ENCODE results near the gene TBL1XR1.
A peak's percentile ranks its signal among the peaks of the same experiment; 100 is the strongest.
"Not testable (repeated sequence)": the region's sequence is repeated elsewhere in the genome, so short reads cannot be mapped to it uniquely, and the experiment has no call there.

TBL1XR1 gene

DNA sequence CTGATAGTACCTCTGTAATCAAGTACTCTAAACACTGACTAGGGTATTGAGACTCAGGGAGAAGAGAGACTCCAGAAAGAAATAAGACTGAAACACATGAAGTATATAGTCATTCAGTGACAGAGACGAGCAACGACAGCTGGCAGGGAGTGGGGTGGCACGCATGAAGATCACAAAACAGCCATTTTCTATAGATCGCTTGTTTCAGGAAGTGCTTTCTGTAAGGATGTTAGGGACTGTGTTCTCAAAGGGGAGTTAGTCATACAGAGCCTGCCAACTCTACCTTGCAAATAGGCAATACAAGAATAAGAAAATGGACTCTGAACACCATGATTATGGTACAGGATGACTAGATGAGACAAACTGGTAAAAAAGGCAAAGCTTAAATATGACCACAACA is 139.5 kb downstream of the TBL1XR1 start:
- no peak for DNase-seq

DNA sequence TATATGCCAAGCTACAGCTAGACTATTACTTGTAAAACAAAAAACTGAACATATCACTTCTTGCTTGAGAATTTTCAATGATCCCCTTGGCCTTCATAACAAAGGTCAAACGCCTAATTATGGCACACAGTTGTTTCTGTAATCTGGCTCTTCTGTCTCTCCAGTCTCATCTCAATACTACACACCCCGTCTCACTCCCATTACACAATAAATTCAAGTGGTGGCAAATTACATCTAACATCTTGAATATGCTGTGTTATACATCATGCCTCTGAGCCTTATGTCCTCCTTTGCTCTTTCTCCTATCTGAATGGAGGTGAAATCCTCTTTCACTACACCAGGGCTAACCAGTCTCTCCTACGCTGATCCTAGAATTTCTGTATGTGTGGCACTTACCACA is 140.4 kb downstream of the TBL1XR1 start:
- DNase-seq: no peak

DNA sequence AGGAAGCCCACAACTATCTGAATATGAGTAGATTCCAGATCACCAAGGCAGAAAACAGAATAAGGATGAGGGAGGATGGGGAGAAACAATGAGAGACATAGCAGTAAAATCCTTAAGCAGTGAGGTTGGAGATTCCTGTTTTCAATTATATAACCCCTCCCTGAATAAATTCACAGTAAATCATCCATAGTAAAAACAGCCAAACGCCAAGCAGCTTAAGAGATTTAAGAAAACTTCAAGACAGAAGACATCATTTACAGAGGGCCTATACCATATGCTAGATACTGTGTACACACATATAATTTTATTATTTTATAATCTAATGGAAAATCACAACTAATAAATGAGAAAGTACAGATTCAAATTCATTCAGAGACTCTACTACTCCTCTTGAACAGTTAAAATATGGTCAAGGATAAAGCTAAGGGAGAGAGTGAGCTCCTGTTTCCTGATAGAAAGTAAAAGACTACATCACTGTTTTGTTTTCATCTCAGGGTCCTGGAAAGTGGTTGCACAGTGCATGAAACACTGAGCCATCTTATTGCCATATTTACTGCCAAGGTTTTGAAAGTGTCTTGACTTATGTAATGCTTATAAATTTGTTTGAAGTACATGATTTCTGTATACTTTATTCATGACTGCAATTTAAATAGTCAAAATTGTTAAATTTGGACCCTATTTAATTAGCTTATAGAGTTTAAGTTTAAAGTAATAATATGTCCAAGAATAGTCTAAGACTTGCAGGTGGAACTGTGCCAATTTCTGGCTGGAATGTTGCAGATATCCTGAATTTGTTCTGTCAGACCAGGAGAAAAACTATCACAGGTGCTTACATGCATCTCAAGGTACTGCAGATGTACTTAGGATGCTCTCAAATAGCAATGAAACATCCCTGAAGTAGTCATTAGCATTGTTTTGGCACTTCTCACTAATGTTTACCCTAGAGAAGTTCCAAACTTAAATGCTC is 141.4 kb downstream of the TBL1XR1 start:
- DNase-seq: no peak

DNA sequence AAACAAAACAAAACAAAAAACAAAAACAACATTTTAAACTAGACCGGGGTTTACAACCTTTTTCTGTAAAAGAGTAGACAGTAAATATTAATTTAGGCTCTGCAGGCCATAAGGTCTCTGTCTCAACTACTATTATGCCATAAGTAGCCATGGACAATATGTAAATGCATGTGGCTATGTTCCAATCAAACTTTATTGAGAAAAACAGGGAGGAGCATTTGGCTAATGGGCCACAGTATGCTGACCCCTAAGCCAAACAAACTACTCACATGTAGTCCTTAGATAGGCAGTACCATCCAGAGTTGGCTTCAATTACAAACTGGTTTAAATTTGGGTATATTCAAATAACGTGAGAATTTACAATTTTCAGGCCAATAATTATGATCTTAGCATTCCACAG is 144.2 kb downstream of the TBL1XR1 start:
- no peak for DNase-seq

DNA sequence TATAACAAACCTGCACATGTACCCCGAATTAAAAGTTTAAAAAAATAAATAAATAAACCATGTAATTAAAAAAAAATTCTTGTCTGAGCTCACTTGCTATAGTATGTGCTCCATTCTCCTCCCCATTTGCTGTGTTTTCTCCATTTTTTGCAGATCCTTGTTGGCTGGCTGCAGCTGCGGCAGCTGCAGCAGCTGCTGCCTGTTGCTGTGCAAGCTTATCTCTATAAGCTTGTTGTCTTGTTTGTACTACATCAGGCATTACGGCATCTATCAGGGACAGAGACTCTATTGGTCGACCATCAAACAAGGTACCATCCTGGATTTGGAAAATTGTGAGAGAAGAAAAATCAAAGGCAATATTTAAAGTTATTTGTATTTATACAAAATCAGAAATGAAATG is 145.9 kb downstream of the TBL1XR1 start:
- no peak for DNase-seq

DNA sequence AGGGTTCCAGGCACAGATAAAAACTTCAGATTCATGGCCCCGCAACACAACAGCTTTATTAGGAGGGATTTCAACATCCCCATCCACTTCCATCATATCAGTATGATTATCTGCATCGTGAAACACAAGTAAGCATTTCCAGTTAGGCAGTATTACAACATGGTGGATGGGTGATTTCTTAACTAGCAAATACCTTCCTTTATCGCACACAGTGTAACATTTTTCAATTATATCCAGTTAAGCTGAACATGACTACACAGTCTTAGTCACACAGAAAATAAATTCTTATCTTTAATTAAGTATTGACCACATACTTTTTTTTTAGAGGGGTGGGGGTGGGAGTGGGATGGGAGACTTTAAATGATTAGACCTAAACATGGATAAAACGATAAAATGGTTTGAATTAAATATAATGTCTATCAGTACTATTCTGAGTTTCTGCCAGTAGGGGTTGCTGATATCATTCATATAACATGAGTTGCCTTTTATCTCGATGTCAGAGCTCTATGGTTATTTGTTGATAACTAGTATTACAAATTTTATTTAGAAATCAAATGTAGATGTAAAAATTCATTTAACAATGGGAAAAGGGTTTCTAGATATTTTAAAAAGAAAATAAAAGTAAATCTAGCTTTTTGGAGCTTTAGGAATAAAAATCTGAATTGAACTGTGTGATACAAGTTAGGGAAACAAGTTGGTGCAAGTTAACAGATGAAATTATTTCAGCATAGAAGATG is 146.6 kb downstream of the TBL1XR1 start:
- peak; percentile 48 for DNase-seq

DNA sequence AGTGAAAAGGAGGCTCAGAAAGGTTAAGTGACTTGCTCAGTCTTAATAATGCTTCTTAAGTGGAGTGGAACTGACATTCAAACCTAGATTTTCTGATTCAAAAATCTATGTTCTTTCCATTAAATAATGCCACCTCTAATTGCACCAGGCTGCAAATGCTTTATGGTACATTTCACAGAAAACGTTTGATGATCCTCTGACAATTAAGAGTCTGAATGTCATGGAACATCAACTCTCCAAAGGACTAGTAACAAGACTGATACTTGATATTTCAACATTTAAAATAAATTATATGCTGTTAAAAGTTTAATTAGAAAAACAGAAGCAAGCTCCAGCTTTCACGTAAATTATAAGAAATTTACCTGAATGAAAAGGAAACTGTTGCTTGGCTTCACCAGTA is 151.5 kb downstream of the TBL1XR1 start:
- no peak for DNase-seq

DNA sequence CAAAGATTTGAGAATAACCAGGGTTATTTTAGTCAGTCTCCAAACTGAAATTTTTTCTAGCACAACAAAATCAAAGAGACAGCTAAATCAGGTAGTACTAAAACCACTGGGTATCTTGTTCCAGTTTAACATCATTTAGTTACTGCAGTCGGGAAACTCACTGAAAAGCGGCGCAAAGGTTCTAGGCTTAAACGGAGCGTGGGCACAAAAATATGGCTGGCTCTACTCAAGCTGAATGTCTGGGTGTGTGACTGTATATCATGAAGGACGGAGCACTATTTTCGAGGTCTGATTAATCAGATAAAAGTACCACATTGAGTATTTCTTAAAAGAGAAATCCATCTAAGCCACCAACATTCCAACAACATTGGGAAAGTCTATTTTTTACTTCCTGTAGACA is 152.1 kb downstream of the TBL1XR1 start:
- DNase-seq: no peak

DNA sequence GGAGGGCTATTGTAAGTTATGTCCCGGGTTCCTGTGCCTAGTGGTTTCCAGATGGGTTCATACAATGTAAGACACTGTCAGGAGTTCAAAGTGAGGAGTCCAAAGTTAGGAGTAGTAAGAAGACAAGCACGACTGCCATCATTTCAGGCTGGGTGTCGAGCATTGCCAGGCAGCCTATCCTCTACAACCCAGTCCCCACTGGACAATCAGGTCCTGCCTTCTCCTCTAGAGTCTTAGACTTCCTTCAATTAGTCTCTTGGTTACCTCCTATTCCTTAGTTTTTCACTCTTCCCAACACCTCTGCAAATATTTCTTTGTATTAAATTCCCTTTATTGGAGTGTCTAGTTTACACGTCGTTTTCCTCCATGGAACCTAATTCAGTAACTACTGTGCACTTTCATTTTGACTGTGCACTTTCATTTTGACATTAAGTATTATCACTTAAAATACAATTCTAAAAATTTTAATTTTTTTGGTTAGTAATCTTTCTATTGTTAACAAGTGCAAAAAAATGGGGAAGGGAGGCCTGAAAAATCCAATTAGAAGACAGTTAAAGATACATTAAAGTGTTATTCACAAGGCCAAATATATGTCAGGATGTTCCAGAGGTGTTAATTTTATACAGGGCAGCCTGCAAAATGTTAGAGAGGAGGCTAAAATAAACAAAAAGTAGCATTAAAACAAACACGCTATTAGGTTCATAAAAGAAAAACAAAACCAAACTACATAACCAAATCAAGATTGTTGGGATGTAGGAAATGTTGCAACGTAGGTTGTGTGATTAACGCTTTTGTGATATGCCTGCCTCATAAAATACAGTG is 155.3 kb downstream of the TBL1XR1 start:
- no peak for DNase-seq

DNA sequence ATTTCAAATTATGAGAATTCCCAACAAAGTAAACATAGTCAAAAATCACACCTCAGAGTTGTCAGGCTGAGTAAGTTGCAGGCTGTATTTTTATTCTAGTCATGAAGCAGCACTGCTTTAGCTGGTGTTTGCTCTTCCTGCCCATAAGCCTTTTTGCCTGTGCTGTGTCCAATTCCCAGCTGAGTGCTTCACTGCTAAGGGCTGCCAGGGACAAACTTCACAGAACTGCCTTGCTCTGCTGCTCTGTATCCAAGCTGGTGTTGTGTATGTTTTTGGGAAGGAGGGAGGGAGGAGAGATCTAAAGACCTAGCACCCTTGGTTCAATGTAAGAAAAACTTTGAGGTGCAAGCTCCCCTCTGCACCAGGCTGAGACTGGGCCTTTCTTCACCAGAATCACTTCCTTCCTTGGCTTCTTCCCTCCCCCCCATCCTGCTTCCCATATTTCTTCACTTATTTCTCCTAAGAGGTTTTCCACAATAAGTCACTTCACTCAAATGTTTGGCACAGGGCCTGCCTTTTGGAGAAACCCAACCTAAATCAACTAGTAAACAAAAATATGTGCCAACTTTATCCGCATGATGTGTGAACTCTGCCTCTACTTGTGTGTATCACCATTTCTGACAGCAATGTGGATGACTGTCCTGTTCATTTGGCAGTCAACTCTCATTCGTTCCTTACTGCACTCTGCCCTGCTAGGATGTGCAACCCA is 156.1 kb downstream of the TBL1XR1 start:
- DNase-seq: no peak

DNA sequence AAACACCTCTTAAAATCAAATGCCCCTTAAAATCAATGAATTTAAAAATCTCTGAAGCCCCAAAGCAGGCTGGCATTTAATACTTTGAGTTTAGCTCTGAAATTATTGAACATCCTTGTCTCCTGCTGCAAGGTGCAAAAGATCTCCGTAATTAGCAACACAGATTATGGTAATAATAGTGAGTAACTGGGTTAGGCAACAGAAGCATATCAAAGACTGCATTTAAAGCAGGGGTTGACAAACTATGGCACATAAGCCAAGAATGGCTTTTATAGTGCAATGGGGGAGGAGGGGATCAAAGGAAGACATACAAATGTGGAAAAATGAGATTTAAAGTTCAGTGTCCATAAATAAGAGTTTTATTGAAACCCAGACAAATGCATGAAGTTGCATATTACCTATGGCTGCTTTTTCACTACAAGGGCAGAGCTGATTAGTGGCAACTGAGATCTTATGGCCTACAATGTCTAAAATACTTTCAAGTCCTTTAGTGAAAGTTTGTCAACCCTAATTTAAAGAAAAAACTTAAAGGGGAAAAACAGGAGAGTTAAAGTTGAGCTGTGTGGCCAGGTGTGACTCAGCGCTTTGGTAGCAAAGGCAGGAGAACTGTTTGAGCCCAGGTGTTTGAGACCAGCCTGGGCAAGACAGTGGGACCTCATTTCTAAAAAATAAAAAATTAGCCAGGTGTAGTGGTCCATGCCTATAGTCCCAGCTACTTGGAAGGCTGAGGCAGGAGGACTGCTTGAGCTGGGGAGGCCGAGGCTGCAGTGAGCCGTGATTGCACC is 157.6 kb downstream of the TBL1XR1 start:
- no peak for DNase-seq

DNA sequence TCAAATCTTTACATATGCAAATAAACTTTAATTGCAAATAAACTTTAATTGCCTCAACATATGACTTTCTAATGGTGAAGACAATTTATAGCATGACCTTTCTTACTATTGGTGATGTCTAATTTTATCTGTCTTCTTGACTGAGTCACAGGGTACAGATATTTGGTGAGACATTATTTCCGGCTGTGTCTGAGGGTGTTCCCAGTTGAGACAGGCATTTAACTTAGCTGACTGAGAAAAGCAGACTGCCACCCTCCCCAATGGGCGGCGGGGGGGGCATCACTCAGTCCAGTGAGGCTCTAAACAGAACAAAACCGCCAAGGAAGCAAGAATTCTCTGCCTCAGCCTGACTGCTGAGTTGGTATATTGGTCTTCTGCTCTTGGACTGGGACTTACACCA is 160.0 kb downstream of the TBL1XR1 start:
- no peak for DNase-seq

DNA sequence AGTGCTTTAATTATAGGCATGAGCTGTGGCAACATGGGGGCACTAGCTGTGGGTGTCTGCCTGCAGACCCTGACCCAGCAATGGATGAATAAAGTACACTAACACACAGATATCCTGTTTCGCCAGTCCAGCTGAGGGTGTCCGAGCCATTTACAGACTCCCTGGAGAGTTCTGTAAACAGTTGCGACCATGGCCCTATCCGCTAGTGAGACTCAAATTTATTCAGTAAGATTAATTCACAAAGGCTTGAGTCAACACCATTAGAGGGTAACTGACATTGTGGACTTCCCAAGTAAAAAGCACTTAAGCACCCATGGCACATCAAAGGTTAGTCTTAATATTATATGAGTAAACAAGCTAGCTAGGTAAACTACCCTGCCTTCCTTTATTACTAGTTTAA is 161.6 kb downstream of the TBL1XR1 start:
- DNase-seq: peak; percentile 93

DNA sequence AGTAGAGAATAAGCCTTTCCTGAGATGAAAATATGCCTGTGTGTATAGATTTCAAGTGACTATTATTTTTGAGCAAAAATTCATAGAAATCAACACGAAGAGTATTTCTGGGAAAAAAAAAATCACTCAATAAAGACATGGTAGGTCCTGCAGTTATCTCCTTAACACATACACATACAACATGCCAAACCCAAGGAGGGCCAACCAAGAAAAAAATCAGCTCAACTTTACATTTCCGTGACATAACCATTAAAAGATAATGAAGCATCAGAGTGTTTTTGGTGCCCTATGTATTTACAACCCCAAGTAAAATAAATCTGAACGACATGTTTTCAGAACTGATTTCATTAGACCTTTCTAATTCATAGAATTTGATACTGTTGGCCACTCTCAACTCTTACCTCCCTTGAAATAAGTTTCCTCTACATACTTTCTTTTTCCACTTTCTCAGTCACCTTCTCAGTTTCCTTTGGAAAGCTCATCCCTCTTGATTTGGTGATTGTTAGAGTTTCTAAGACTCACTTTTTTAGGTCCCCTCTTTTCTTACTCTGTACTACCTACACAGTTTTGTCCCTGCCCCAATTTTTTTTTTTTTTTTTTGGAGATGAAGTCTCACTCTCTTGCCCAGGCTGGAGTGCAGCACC is 162.3 kb downstream of the TBL1XR1 start:
- DNase-seq: no peak

DNA sequence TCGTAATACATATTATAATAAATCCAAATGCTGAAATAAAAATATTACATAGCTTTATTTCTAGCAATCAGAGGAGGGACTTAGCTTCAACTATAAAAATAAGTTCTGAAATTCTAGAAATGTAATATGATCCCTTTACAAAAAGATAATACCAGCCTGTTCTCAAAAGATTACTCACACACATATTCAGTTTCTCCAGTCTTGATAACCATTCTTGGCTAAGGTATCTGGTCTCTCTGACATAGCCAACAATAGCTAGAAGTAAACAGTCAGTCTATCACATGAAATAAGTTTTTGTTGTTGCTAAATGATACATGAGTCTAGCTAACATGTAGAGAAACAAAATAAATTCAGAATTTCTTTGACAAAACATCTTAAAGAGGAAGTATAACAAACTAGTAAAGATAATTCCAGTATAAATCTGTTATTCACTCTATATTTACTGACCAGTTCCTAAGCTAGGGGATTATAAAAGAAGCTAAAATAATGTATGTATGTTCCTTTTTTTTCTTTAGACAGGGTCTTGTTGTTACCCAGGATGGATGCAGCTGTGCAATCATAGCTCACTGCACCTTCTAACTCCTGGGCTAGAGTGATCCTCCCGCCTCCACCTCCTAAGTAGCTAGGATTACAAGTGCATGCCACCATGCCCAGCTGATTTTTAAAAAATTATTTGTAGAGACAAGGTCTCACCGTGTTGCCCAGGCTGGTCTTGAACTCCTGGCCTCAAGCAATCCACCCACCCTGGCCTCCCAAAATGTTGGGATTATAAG is 170.6 kb downstream of the TBL1XR1 start:
- DNase-seq: no peak

DNA sequence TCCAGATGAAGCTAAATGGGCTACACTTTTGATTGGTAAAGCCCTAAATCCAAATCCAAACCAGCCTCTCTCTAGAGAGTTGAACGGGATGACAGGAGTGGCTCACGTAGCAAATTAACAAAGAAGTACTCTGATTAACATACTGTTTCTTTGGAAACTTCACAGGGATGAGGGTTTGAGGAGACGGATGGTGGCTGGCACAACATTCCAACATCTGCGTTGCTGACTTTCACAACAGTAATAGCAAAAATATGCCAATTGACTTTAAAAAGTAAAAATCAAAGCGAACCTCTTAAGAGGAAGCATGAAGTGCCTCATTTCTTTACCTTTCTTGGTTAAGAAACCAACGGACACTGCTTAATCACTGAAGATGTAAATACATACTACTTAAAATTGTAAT is 181.4 kb downstream of the TBL1XR1 start:
- no peak for DNase-seq

DNA sequence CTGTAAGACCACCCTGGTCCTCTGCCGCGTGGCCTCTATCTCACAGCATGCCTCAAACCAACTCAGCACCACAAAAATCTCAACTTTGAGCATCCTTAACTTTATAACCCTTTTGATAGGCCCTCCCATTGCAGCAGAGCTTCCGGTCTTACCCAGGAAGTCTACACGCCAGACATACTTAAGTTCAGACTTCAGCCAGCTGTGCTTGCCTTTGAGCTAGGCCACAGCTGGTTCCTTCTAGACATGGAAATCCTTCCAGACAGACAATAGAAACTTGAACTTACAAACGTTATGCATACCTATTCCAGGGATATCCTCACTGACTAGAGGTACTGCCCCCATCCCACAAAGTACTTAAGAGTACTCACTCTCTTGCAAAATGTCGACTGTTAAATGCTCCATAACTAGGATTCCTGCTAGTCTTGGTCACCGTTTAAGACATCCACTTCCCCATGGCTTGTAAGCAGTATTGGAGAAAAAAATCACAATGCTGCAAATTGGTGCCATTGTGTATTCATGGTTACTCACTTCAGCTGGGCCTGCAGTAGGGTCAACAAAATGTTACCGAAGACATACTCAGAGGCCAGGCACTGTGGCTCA is 183.5 kb downstream of the TBL1XR1 start:
- no peak for DNase-seq

DNA sequence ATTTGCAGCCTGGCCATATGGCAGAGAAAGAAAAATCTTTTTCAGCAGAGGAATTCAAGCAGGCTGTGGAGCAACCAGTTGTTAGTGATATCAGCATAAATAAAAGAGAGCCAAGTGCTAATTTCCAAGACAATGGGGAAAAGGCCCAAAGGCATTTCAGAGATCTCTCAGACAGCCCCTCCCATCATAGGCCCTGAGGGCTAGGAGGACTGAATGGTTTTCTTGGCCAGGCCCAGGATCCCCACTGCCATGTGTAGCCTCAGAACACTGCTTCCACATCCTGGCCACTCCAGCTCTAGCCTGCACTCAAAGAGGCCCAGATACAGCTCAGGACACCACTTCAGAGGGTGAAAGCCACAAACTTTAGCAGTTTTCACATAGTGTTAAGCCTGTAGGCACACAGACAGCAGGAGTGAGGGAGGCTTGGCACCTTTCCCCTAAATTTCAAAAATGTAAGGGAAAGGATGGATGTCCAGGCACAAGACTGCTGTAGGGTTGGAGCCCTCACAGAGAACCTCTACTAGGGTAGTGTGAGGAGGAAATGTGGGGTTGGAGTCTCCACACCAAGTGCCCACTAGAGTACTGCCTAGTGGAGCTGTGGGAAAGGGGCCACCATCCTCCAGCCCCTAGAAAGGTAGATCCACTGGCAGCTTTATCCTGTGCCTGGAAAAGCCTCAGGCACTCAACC is 191.4 kb downstream of the TBL1XR1 start:
- no peak for DNase-seq

DNA sequence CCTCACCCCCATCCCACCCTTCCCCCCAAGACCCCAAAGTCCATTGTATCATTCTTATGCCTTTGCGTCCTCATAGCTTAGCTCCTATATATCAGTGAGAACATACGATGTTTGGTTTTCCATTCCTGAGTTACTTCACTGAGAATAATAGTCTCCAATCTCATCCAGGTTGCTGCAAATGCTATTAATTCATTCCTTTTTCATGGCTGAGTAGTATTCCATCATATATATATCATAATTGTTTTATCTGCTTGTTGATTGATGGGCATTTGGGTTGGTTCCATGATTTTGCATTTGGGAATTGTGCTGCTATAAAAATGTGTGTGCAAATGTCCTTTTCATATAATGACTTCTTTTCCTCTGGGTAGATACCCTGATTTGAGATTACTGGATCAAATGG is 197.1 kb downstream of the TBL1XR1 start:
- not testable (repeated sequence) for DNase-seq

Data from NCI-H1417 treated with DMSO at 0.1 percent for 48 hours (cell line).